ENCODE data around the gene HPD. TPM values are rescaled to one million over a fixed set of nuclear protein-coding genes. Genes with fewer than 3 reads are reported as not detected.

Gene HPD
- total RNA-seq, 1 experiment from 2014 or later = not detected

DNA sequence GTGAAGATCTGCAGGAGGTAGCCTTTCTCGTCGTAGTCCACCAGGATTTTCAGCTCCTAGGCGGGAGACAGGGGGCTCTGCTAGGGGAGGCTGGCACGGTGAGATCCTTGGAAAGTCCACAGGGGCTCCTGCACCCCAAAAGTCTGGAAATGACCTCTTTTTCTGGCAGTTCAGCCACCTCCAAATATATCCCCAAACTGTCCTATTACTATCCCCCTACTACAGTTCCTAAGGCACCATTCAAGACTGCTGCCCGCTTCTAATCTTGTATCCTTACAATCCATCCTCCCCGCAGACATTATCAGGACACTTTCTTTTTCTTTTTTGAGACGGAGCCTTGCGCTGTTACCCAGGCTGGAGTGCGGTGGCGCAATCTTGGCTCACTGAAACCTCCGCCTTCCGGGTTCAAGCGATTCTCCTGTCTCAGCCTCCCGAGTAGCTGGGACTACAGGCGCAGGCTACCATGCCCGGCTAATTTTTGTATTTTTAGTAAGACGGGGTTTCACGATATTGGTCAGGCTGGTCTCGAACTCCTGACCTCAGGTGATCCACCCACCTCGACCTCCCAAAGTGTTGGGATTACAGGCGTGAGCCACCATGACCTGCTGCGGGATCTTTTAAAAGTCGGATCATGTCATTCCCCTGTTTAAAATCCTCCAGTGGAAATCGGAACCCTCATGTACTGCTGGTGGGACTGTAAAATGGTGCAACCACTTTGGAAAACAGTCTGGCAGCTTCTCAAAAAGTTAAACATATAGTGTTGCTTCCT lies 18.5 kb downstream of the HPD start:
- H3K27me3 ChIP-seq (replicated peaks; ENCODE audit: insufficient read depth, low read depth, low read length, poor library complexity) = no peaks in the 10 kb centered on the region
- no peak for DNase-seq (ENCODE audit: low spot score)
- CTCF ChIA-PET = interaction anchor here (1.5 kb wide), 1 partner anchor 29 kb away, joined by 3 read pairs; no protein-coding TSS in a partner anchor
- no peaks in the 10 kb centered on the region for H3K9me3 ChIP-seq (ENCODE audit: low read depth, low read length, poor library complexity, severe bottlenecking)
- TF ChIP-seq, protein P1, sequence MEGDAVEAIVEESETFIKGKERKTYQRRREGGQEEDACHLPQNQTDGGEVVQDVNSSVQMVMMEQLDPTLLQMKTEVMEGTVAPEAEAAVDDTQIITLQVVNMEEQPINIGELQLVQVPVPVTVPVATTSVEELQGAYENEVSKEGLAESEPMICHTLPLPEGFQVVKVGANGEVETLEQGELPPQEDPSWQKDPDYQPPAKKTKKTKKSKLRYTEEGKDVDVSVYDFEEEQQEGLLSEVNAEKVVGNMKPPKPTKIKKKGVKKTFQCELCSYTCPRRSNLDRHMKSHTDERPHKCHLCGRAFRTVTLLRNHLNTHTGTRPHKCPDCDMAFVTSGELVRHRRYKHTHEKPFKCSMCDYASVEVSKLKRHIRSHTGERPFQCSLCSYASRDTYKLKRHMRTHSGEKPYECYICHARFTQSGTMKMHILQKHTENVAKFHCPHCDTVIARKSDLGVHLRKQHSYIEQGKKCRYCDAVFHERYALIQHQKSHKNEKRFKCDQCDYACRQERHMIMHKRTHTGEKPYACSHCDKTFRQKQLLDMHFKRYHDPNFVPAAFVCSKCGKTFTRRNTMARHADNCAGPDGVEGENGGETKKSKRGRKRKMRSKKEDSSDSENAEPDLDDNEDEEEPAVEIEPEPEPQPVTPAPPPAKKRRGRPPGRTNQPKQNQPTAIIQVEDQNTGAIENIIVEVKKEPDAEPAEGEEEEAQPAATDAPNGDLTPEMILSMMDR (conservative IDR thresholded peaks at IDR 0.05; ENCODE audit: low read depth, low read length) = no peak
- no peak for TF ChIP-seq EZH2 (IDR thresholded peaks at IDR 0.05; ENCODE audit: borderline replicate concordance, low read depth, low read length, poor library complexity, severe bottlenecking)
- intact Hi-C loops (cut with micrococcal nuclease; ENCODE audit: unreplicated experiment) = loop anchor here (2.0 kb wide), 1 partner anchor 49 kb away; the partner anchor contains the start of gene PSMD9
- H3K27ac ChIP-seq (ENCODE audit: low read depth, low read length, poor library complexity, severe bottlenecking) = peak overlapping the region; percentile 68
- H3K4me1 ChIP-seq (ENCODE audit: insufficient read depth, low read length, poor library complexity, severe bottlenecking) = peaks cover 5% of the 10 kb centered on the region
- no TSS peak for BruUV-seq (replicated peaks)
- POLR2A ChIA-PET (ENCODE audit: low non-redundant PET) = no interaction called here
- peak overlapping the region; percentile 58 for H3K4me3 ChIP-seq (ENCODE audit: low read depth, low read length, poor library complexity, severe bottlenecking)
- H3K36me3 ChIP-seq (ENCODE audit: insufficient read depth, low read length, poor library complexity, severe bottlenecking) = no peaks in the 10 kb centered on the region

DNA sequence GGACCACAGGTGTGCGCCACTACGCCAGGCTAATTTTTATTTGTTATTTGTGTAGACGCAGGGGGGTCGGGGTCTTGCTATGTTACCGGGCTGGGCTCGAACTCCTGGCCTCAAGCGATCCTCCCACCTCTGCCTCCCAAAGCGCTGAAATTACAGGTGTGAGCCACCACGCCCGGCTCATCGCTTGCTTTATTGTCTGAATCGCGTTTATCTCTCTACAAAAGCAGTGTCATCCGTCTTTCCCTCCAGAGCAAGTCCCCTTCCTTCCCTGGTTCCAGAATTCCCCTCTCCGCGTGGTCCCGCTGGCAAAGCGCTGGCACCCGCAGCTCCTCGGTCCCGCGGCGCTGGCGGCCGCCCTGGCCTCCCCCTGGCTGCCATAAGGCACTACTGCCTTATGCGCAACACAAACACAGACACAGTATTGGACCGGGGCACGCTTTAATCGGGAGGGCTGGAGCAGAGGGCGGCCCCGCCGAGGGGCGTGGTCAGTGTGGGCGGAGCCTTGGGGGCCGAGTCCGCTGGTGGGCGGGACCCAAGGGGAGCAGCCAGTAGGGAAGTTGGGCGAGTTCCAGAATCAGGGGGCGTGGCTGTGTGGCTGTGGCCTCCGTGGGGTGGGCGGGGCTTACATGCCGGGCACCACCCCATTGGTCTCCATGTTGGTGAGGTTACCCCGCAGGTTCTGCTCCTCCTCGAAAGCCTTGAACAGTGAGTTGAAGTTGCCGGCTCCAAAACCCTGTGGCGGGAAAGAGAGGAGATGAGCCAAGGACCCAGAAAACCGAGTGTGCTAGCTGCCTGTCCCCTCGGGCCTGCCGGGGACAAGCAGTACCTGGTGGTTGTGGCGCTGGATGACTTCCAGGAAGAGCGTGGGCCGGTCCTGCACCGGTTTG lies 19.3 kb downstream of the HPD start:
- Histone ChIP-seq H3K27ac (ENCODE audit: low read depth, low read length, poor library complexity, severe bottlenecking) (peak overlapping the region; percentile 68), H3K36me3 (ENCODE audit: insufficient read depth, low read length, poor library complexity, severe bottlenecking) (no peaks in the 10 kb centered on the region), H3K4me3 (ENCODE audit: low read depth, low read length, poor library complexity, severe bottlenecking) (peak overlapping the region; percentile 58), H3K4me1 (ENCODE audit: insufficient read depth, low read length, poor library complexity, severe bottlenecking) (peaks cover 5% of the 10 kb centered on the region), H3K9me3 (ENCODE audit: low read depth, low read length, poor library complexity, severe bottlenecking) (no peaks in the 10 kb centered on the region), H3K27me3 (replicated peaks; ENCODE audit: insufficient read depth, low read depth, low read length, poor library complexity) (no peaks in the 10 kb centered on the region)
- TF ChIP-seq EZH2 (IDR thresholded peaks at IDR 0.05; ENCODE audit: borderline replicate concordance, low read depth, low read length, poor library complexity, severe bottlenecking) = no peak
- TF ChIP-seq, protein P1 (conservative IDR thresholded peaks at IDR 0.05; ENCODE audit: low read depth, low read length) = peak; percentile 52
- DNase-seq (ENCODE audit: low spot score) = peak; percentile 98
- no TSS peak for BruUV-seq (replicated peaks)
- ChIA-PET POLR2A (ENCODE audit: low non-redundant PET) (interaction anchor here (0.6 to 0.7 kb wide), 3 partner anchors 45 to 1719 kb away, joined by 4 to 12 read pairs (median 4); no protein-coding TSS in a partner anchor), CTCF (interaction anchor here (0.5 to 1.5 kb wide), 3 partner anchors 28 to 52 kb away, joined by 3 to 11 read pairs (median 4); no protein-coding TSS in a partner anchor)
- intact Hi-C loops (cut with micrococcal nuclease; ENCODE audit: unreplicated experiment) = loop anchor here (2.0 kb wide), 1 partner anchor 49 kb away; the partner anchor contains the start of gene PSMD9

DNA sequence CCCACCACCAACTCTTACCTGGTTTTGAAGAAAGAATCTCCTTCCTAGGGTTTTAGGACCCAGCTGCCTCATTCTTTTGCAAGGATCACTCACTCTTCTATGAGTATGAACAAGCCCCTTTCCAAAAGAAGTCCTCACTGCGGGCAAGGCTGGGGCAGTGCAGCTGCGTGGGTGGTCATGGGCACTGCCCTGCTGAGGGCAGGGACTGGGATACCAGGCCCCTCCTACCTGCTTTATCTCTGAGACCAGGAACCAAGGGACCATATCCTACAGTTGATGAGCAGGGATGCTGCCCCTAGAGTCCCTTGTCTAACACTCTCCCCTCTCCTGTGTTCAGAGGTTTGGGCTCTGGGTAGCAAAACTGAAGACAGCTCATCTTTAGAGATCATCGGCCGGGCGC lies 20.5 kb downstream of the HPD start:
- no peak for DNase-seq (ENCODE audit: low spot score)
- no TSS peak for BruUV-seq (replicated peaks)
- CTCF ChIA-PET = no interaction called here
- no peaks in the 10 kb centered on the region for H3K36me3 ChIP-seq (ENCODE audit: insufficient read depth, low read length, poor library complexity, severe bottlenecking)
- H3K4me3 ChIP-seq (ENCODE audit: low read depth, low read length, poor library complexity, severe bottlenecking) = no peak overlapping the region
- TF ChIP-seq EZH2 (IDR thresholded peaks at IDR 0.05; ENCODE audit: borderline replicate concordance, low read depth, low read length, poor library complexity, severe bottlenecking) = no peak
- TF ChIP-seq, protein P1 (conservative IDR thresholded peaks at IDR 0.05; ENCODE audit: low read depth, low read length) = no peak
- no peaks in the 10 kb centered on the region for H3K27me3 ChIP-seq (replicated peaks; ENCODE audit: insufficient read depth, low read depth, low read length, poor library complexity)
- intact Hi-C loops (cut with micrococcal nuclease; ENCODE audit: unreplicated experiment) = loop anchor here (2.0 kb wide), 1 partner anchor 51 kb away; the partner anchor contains the start of gene PSMD9
- POLR2A ChIA-PET (ENCODE audit: low non-redundant PET) = no interaction called here
- no peaks in the 10 kb centered on the region for H3K9me3 ChIP-seq (ENCODE audit: low read depth, low read length, poor library complexity, severe bottlenecking)
- peaks cover 5% of the 10 kb centered on the region for H3K4me1 ChIP-seq (ENCODE audit: insufficient read depth, low read length, poor library complexity, severe bottlenecking)
- H3K27ac ChIP-seq (ENCODE audit: low read depth, low read length, poor library complexity, severe bottlenecking) = no peak overlapping the region
